Measurements from ENCODE around the gene ULBP1.
"Not testable (repeated sequence)": the region's sequence is repeated elsewhere in the genome, so short reads cannot be mapped to it uniquely, and the experiment has no call there.

Gene ULBP1

GRCh38 chr6:149953390-149953789 is 10.4 kb upstream of the ULBP1 start:
- not testable (repeated sequence) for DNase-seq (ENCODE audit: low read depth)

GRCh38 chr6:149953934-149954327 is 9.8 kb upstream of the ULBP1 start:
- DNase-seq (ENCODE audit: low read depth), result not testable (repeated sequence)

GRCh38 chr6:149954328-149954983 is 9.3 kb upstream of the ULBP1 start:
- DNase-seq (ENCODE audit: low read depth), result not testable (repeated sequence)

- DNase-seq (ENCODE audit: low read depth), result not testable (repeated sequence)
These were observed 8.6 kb upstream of the ULBP1 start for GRCh38 chr6:149954984-149955653.

GRCh38 chr6:149955654-149956317 is 8.0 kb upstream of the ULBP1 start:
- not testable (repeated sequence) for DNase-seq (ENCODE audit: low read depth)

GRCh38 chr6:149958124-149958523 is 5.6 kb upstream of the ULBP1 start:
- not testable (repeated sequence) for DNase-seq (ENCODE audit: low read depth)

- not testable (repeated sequence) for DNase-seq (ENCODE audit: low read depth)
These were observed 3.9 kb upstream of the ULBP1 start for GRCh38 chr6:149959806-149960205.

- DNase-seq (ENCODE audit: low read depth), result no peak
These were observed 3.3 kb upstream of the ULBP1 start for GRCh38 chr6:149960488-149960887.

GRCh38 chr6:149961728-149962425 is 1.9 kb upstream of the ULBP1 start:
- DNase-seq (ENCODE audit: low read depth), result peak; percentile 33

- no peak for DNase-seq (ENCODE audit: low read depth)
These were observed 1.1 kb upstream of the ULBP1 start for GRCh38 chr6:149962461-149963211.

- no peak for DNase-seq (ENCODE audit: low read depth)
These were observed 606 bp upstream of the ULBP1 start for GRCh38 chr6:149963212-149963461.

GRCh38 chr6:149964308-149965193 is 808 bp downstream of the ULBP1 start:
- DNase-seq (ENCODE audit: low read depth), result no peak

- no peak for DNase-seq (ENCODE audit: low read depth)
These were observed 1.7 kb downstream of the ULBP1 start for GRCh38 chr6:149965194-149966020.

GRCh38 chr6:149966319-149966718 is 2.6 kb downstream of the ULBP1 start:
- not testable (repeated sequence) for DNase-seq (ENCODE audit: low read depth)

- no peak for DNase-seq (ENCODE audit: low read depth)
These were observed 3.8 kb downstream of the ULBP1 start for GRCh38 chr6:149967591-149967990.

GRCh38 chr6:149967999-149968398 is 4.3 kb downstream of the ULBP1 start:
- not testable (repeated sequence) for DNase-seq (ENCODE audit: low read depth)

GRCh38 chr6:149968909-149969308 is 5.2 kb downstream of the ULBP1 start:
- not testable (repeated sequence) for DNase-seq (ENCODE audit: low read depth)

GRCh38 chr6:149969635-149970034 is 5.9 kb downstream of the ULBP1 start:
- no peak for DNase-seq (ENCODE audit: low read depth)

- not testable (repeated sequence) for DNase-seq (ENCODE audit: low read depth)
These were observed 10.7 kb downstream of the ULBP1 start for GRCh38 chr6:149974394-149974793.

GRCh38 chr6:149974825-149975224 is 11.1 kb downstream of the ULBP1 start:
- no peak for DNase-seq (ENCODE audit: low read depth)
